HG02885 (cell line): ENCODE results near the gene AHCYL2.
"Not testable (repeated sequence)": the region's sequence is repeated elsewhere in the genome, so short reads cannot be mapped to it uniquely, and the experiment has no call there.

Experiments used
- ATAC-seq: cut with Tn5 transposase; IDR thresholded peaks from one replicate; pipeline ENCODE4 v1.9.1; 2021; ENCODE audit warnings: mild to moderate bottlenecking; ENCODE audit not compliant: unreplicated experiment, poor library complexity

AHCYL2 gene

DNA sequence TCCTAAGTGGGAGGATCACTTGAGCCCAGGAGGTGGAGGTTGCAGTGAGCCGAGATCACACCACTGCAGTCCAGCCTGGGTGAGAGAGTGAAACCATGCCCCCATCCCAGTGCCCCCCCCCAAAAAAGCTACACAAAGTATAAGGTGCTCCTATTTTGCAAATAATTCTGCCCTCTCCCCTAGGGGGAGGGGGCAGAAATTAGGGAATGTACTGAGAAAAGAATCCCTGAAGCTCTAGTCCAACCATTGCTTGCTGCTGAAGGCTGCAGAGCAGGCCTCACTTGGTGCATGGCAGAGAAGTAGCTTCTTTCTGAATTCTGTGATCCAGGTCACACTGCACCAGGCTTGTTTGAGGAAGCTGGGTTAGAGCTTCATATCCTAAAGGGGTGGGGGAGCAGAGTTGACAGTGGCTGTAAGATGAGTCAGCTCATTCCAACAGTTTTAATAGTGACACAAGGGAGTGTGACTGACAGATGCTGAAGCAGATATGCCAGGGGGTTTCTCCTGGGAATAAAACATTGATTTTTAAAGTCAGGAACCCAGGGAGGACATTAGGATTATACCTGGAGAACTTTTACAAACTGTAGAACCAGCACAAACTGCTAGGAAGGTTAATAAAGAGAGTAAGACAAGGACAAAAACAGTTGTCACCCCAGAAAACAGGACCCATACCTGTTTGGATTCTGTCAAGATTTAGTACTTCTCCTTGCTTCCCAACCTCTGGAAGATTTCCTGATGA lies 176.6 kb downstream of the AHCYL2 start:
- no peak for ATAC-seq

DNA sequence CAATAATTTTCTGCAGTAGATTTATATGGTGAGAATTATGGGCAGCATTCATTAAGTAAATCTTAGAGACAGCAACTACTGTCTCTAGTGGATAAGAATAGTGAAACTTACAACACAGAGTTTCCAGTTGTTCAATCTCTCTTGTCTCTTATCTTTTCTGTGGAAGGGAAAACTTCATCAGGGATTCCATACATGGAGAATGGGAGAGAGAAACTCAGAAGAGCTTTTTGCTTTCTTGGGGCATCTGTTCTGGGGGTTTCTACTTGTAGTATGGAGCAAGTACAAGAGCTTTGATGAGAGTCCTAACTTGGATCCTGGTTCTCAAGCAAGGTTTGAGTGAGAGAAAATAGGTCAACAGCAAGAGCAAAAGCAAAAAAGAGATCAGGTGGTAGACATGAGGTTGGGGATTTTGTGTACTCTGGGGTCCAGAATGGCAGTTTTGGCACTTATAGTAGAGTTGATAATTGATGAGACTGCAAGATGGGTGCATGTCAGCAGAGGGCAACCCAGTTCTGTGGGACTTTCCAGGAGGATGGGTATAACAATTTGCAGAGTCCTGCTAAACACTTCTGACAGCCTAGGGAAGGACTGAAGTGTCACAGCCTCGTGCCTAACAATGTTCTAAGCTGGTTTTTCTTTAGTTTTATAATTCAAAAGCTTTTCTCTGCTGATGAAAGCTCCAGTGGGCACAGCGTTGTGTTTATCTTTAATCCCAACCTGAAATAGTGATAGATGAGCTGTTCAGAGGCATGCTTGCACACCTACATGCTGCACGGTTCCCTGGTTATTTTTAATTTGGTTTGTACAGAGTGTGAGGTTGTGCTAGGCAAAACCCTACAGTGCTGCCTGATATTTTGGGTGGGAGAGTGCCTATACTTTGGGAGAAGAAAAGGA lies 177.4 kb downstream of the AHCYL2 start:
- no peak for ATAC-seq

GRCh38 chr7:129405527-129405926 lies 180.7 kb downstream of the AHCYL2 start:
- no peak for ATAC-seq

- not testable (repeated sequence) for ATAC-seq
Measured at GRCh38 chr7:129410238-129410637, 185.4 kb downstream of the AHCYL2 start.

DNA sequence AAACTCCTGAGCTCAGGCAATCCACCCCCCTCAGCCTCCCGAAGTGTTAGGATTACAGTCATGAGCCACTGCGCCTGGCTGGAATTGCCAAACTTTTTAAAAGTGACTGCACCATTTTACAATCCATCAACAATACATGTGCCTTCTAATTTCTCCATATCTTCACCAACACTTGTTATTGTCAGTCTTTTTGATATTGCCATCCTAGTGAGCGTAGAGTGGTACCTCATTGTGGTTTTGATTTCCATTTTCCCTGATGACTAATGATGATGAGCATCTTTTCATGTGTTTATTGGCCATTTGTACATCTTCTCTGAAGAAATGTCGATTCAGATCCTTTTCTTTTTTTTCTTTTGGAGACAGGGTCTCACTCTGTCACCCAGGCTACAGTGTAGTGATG lies 187.7 kb downstream of the AHCYL2 start:
- ATAC-seq = no peak

GRCh38 chr7:129417073-129417472 lies 192.2 kb downstream of the AHCYL2 start:
- ATAC-seq = no peak

- ATAC-seq = no peak
Measured at GRCh38 chr7:129421717-129422250, 197.0 kb downstream of the AHCYL2 start.

DNA sequence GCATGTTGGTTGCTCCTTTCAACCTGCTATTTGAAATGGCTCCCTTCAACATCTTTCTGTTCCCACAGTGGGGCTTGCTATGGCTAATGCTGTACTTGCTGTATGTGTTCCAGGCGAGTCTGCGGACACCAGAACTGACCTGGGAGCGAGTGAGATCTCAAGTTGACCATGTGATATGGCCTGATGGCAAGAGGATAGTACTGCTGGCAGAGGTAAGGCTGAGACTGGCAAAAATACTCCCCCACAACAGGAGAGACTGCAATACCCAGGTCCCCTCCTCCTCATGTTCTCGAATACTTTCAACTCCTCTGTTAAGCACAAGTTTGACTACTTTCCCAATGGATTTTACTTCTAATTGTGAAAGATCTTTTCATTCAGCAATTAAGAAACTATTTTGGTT lies 197.9 kb downstream of the AHCYL2 start:
- no peak for ATAC-seq

DNA sequence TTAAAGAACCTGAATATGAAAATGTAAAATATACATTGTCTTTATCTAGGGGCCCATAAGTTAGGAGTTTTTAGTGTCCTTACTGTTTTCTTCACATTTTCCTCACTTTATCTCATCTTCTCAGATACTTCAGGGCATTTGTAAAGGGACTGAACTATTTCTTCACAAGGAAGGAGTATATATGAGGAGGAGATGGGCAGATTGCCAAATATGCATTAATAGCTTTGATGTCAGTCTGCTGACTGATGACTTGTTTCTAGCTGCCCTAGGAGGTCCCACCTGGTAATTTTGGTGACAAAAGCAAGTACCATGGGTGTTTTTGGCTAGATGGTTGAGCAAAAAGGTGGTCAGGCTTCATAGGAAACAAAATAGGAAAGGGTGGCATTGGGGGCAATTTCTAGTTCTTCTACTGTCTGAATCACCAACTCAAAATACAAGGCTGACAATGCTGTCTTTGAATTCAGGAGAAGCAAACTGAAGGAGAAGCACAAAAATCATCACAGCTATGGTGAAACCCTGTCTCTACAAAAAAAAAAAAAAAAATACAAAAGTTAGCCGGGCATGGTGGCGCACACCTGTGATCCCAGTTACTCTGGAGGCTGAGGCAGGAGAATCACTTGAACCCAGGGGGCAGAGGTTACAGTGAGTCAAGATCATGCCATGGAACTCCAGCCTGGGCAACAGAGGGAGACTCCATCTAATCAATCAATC lies 199.0 kb downstream of the AHCYL2 start:
- ATAC-seq = no peak

- ATAC-seq = no peak
Measured at GRCh38 chr7:129426482-129426881, 201.7 kb downstream of the AHCYL2 start.

DNA sequence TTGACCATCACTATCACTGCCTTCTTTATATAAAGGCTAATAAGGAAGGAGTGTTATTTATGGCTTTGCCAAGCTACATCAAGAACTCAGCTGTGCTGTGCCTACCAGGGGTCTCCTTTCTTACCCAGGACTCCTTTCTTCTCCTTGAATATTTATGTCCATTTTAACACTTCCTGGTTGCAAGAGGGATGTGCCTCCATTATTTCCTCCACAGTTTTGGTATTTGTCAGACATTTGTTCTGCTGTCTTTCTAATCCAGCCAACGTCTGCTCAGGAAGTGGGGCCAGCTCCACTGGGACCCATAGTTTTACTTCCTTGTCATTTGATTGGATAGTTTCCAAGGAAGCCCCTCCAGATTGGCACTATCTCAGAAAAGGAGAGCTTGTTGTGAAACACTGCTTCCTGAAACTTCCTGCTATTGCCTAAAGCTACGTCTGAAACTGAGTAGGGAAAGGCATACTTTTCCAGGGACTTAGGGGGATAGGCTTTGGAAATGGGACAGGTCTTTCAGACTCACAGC lies 202.8 kb downstream of the AHCYL2 start:
- ATAC-seq = no peak

GRCh38 chr7:129431911-129432643 lies 207.2 kb downstream of the AHCYL2 start:
- ATAC-seq = no peak

DNA sequence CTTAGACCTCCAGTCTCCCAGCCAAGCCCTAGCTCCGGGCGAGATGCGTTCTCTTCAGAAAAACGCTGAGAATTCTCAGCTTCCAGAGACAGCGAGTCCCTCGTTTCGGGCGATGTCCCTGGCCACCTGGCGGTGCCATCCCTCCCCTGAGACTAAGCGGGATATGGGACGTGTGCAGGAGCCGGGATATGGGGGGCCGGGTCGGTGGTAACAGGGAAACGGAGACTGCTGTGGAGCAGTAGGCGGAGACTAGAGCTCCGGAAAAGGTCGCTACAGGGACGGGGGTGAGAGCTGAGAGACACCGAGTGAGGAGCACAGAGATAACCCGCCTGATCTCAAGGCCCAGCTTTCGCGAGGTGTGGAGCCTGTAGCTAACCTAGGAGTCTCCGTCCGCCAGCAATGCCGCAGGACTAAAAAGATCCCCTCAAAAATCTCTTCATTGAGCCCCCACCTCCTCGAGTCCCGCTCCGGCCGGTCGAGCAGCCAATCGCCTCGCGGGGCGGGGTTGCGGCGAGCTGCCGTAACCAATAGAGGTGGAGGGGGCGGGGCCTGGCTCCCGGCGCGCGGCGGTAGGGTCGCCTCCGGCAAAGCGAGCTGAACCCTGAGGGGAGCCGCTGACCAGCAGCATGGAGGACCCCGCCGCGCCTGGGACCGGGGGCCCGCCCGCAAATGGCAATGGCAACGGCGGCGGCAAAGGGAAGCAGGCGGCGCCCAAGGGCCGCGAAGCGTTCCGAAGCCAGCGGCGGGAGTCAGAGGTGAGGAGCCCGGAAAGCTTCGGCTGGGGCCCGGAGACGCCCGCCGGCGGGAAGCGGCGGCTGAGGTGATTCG lies 209.2 kb downstream of the AHCYL2 start, which contains the start of gene STRIP2:
Gene STRIP2 (plus strand): TSS at position 586 of the 828 bp plus-strand sequence. CDS start 41 bp downstream, at position 627.
- peak; percentile 98 for ATAC-seq

GRCh38 chr7:129434675-129435318 lies 210.0 kb downstream of the AHCYL2 start:
- ATAC-seq = no peak

- no peak for ATAC-seq
Measured at GRCh38 chr7:129435414-129435829, 210.6 kb downstream of the AHCYL2 start.

GRCh38 chr7:129436335-129436923 lies 211.6 kb downstream of the AHCYL2 start:
- no peak for ATAC-seq

DNA sequence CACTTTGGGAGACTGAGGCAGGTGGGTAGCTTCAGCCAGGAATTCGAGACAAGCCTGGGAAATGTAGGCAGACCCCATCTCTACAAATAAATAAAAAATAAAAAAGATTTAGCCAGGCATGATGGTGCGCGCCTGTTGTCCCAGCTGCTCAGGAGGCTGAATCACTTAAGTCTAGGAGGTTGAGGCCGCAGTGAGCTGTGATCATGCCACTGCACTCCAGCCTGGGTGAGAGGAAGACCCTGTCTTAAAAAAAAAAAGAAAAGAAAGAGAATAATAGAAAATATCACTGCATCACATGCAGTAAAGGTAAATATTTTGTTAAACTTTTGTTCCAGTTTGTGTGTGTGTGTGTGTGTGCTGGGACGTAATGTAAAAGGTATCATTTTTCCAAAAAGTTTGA lies 212.4 kb downstream of the AHCYL2 start:
- ATAC-seq = no peak

GRCh38 chr7:129438281-129438838 lies 213.5 kb downstream of the AHCYL2 start:
- ATAC-seq = no peak
